ENCODE data around the gene SNORC. TPM values are rescaled to one million over a fixed set of nuclear protein-coding genes. Genes with fewer than 3 reads are reported as not detected.

The SNORC gene
- total and polyA plus RNA-seq, 2 of the 13 experiments (the other 11 are each of a cell fraction or from before 2014, with no cell fraction given), result 59.1 to 86.1 TPM

DNA sequence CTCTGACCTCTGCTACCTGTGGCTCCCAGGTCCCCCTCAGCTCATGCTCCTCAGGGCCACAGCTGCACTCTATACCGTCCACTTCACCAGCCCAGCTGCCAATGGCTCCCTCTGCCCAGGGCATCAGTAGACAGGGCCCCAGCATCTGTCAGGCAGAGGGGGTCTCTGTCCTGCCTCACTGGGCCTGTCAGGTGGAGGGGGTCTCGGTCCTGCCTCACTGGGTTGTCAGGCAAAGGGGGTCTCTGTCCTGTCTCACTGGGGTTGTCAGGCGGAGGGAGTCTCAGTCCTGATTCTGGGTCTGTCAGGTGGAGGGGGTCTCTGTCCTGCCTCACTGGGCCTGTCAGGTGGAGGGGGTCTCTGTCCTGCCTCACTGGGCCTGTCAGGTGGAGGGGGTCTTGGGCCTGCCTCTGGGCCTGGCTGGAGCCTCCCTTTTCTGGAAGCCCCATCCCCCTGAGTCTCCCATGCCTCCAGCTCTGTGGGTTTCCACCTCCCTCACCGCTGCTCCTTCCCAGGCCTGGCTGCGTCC lies 19.9 kb downstream of the SNORC start:
- no TSS peak for BruUV-seq (replicated peaks)
- WGBS (ENCODE audit: low lambda C conversion rate), result 96% methylated on average over 3 of the region's 5 CpGs
- Histone ChIP-seq H3K9me3 (ENCODE audit: low read length) (no peaks in the 10 kb centered on the region), H3K4me3 (replicated peaks in 1 of 3; ENCODE audit: insufficient read depth in 1 of 3, low read depth in 2 of 3, low read length in 3 of 3) (no peak overlapping the region), H3K27ac (ENCODE audit: extremely low read length, insufficient read depth, low read length) (no peak overlapping the region), H3K27me3 (ENCODE audit: control insufficient read depth in 1 of 2, insufficient read depth in 2 of 2, low read length in 2 of 2) (no peaks in the 10 kb centered on the region), H3K36me3 (replicated peaks in 1 of 2; ENCODE audit: control insufficient read depth in 1 of 2, insufficient read depth in 2 of 2, low read length in 2 of 2) (peaks cover 22 to 48% of the 10 kb centered on the region in 2 experiments), H2AFZ (ENCODE audit: low read length) (no peak overlapping the region), H4K20me1 (ENCODE audit: insufficient read depth, low read length) (no peaks in the 10 kb centered on the region), H3K9ac (ENCODE audit: insufficient read depth, low read depth, low read length) (no peak overlapping the region), H3K4me2 (ENCODE audit: low read depth, low read length) (no peak overlapping the region), H3K4me1 (ENCODE audit: insufficient read depth, low read length) (no peaks in the 10 kb centered on the region), H3K79me2 (ENCODE audit: insufficient read depth, low read length) (no peaks in the 10 kb centered on the region)
- FAIRE-seq (no peak), ATAC-seq (no peak), DNase-seq (ENCODE audit: low spot score) (no peak)
- CTCF ChIA-PET (ENCODE audit: low intra/inter-chr PET ratio, low total read pairs), result no interaction called here
- POLR2A ChIA-PET, result interaction anchor here (1.3 kb wide), 1 partner anchor 15 kb away, joined by 3 read pairs; no protein-coding TSS in a partner anchor
- in situ Hi-C loops (cut with HindIII; ENCODE audit: extremely low pct_ligation_motif_present, low pct_unique_long_range_greater_than_20kb), result no loop called here
- intact Hi-C loops (cut with micrococcal nuclease; ENCODE audit: unreplicated experiment), result no loop called here
- TF ChIP-seq NCOA2 (CRISPR knock-in tag; IDR thresholded peaks at IDR 0.05) (no peak), TRIM24 (CRISPR knock-in tag; IDR thresholded peaks at IDR 0.05) (no peak), ELF3 (CRISPR knock-in tag; IDR thresholded peaks at IDR 0.05) (no peak), KDM4B (CRISPR knock-in tag; IDR thresholded peaks at IDR 0.05) (no peak), KLF9 (CRISPR knock-in tag; IDR thresholded peaks at IDR 0.05; ENCODE audit: low read depth) (no peak), RARA (CRISPR knock-in tag; IDR thresholded peaks at IDR 0.05) (no peak), ZSCAN20 (CRISPR knock-in tag; IDR thresholded peaks at IDR 0.05; ENCODE audit: borderline replicate concordance) (no peak), ATF5 (CRISPR knock-in tag; IDR thresholded peaks at IDR 0.05; ENCODE audit: low read depth) (no peak), ZNF616 (CRISPR knock-in tag; IDR thresholded peaks at IDR 0.05; ENCODE audit: low read depth) (no peak), ZNF446 (CRISPR knock-in tag; IDR thresholded peaks at IDR 0.05) (no peak), PAX8 (CRISPR knock-in tag; IDR thresholded peaks at IDR 0.05; ENCODE audit: borderline replicate concordance) (no peak), SSRP1 (CRISPR knock-in tag; IDR thresholded peaks at IDR 0.05) (no peak), REXO4 (CRISPR knock-in tag; IDR thresholded peaks at IDR 0.05; ENCODE audit: borderline replicate concordance) (no peak), MXD4 (CRISPR knock-in tag; IDR thresholded peaks at IDR 0.05) (no peak), NPAS2 (CRISPR knock-in tag; IDR thresholded peaks at IDR 0.05; ENCODE audit: borderline replicate concordance) (no peak)
- TF ChIP-seq, protein P1, sequence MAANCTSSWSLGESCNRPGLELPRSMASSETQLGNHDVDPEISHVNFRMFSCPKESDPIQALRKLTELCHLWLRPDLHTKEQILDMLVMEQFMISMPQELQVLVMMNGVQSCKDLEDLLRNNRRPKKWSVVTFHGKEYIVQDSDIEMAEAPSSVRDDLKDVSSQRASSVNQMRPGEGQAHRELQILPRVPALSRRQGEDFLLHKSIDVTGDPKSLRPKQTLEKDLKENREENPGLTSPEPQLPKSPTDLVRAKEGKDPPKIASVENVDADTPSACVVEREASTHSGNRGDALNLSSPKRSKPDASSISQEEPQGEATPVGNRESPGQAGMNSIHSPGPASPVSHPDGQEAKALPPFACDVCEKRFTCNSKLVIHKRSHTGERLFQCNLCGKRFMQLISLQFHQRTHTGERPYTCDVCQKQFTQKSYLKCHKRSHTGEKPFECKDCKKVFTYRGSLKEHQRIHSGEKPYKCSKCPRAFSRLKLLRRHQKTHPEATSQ (CRISPR knock-in tag; IDR thresholded peaks at IDR 0.05; ENCODE audit: borderline replicate concordance), result no peak
- TF ChIP-seq, protein P2, sequence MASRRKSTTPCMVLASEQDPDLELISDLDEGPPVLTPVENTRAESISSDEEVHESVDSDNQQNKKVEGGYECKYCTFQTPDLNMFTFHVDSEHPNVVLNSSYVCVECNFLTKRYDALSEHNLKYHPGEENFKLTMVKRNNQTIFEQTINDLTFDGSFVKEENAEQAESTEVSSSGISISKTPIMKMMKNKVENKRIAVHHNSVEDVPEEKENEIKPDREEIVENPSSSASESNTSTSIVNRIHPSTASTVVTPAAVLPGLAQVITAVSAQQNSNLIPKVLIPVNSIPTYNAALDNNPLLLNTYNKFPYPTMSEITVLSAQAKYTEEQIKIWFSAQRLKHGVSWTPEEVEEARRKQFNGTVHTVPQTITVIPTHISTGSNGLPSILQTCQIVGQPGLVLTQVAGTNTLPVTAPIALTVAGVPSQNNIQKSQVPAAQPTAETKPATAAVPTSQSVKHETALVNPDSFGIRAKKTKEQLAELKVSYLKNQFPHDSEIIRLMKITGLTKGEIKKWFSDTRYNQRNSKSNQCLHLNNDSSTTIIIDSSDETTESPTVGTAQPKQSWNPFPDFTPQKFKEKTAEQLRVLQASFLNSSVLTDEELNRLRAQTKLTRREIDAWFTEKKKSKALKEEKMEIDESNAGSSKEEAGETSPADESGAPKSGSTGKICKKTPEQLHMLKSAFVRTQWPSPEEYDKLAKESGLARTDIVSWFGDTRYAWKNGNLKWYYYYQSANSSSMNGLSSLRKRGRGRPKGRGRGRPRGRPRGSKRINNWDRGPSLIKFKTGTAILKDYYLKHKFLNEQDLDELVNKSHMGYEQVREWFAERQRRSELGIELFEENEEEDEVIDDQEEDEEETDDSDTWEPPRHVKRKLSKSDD (CRISPR knock-in tag; IDR thresholded peaks at IDR 0.05; ENCODE audit: low read depth), result no peak
- TF ChIP-seq, protein P3, sequence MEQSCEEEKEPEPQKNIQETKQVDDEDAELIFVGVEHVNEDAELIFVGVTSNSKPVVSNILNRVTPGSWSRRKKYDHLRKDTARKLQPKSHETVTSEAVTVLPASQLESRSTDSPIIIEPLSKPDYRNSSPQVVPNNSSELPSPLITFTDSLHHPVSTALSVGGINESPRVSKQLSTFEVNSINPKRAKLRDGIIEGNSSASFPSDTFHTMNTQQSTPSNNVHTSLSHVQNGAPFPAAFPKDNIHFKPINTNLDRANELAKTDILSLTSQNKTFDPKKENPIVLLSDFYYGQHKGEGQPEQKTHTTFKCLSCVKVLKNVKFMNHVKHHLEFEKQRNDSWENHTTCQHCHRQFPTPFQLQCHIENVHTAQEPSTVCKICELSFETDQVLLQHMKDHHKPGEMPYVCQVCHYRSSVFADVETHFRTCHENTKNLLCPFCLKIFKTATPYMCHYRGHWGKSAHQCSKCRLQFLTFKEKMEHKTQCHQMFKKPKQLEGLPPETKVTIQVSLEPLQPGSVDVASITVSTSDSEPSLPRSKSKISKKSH (CRISPR knock-in tag; IDR thresholded peaks at IDR 0.05; ENCODE audit: borderline replicate concordance), result no peak
- TF ChIP-seq, protein P4, sequence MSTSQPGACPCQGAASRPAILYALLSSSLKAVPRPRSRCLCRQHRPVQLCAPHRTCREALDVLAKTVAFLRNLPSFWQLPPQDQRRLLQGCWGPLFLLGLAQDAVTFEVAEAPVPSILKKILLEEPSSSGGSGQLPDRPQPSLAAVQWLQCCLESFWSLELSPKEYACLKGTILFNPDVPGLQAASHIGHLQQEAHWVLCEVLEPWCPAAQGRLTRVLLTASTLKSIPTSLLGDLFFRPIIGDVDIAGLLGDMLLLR (CRISPR knock-in tag; IDR thresholded peaks at IDR 0.05), result no peak
